ENCODE measurements around the gene TSPAN5.
"Not testable (repeated sequence)": the region's sequence is repeated elsewhere in the genome, so short reads cannot be mapped to it uniquely, and the experiment has no call there.

The TSPAN5 gene

GRCh38 chr4:98658287-98659105 lies at the start of gene TSPAN5:
TSS of gene TSPAN5 (minus strand) at chr4:98658611.
- DNase-seq = peak; percentile 59 to 69

- no peak for DNase-seq
These were observed 48.5 kb upstream of the TSPAN5 start for GRCh38 chr4:98706935-98707334.

GRCh38 chr4:98706200-98706813 lies 47.9 kb upstream of the TSPAN5 start:
- DNase-seq = peak; percentile 79 to 82

- DNase-seq = not testable (repeated sequence)
These were observed 47.2 kb upstream of the TSPAN5 start for GRCh38 chr4:98705586-98705985.

GRCh38 chr4:98700656-98701055 lies 42.2 kb upstream of the TSPAN5 start:
- DNase-seq = no peak

- DNase-seq = no peak
These were observed 35.7 kb upstream of the TSPAN5 start for GRCh38 chr4:98694076-98694475.

- no peak for DNase-seq
These were observed 34.0 kb upstream of the TSPAN5 start for GRCh38 chr4:98692411-98692810.

GRCh38 chr4:98691588-98691987 lies 33.2 kb upstream of the TSPAN5 start:
- no peak for DNase-seq

GRCh38 chr4:98689507-98690174 lies 31.2 kb upstream of the TSPAN5 start:
- no peak for DNase-seq

GRCh38 chr4:98688411-98689290 lies 30.2 kb upstream of the TSPAN5 start:
- DNase-seq = no peak

GRCh38 chr4:98687876-98688275 lies 29.5 kb upstream of the TSPAN5 start:
- DNase-seq = no peak

- no peak for DNase-seq
These were observed 28.4 kb upstream of the TSPAN5 start for GRCh38 chr4:98686847-98687246.

- no peak for DNase-seq
These were observed 27.8 kb upstream of the TSPAN5 start for GRCh38 chr4:98686043-98686707.

GRCh38 chr4:98685225-98686042 lies 27.0 kb upstream of the TSPAN5 start:
- DNase-seq = no peak

GRCh38 chr4:98682719-98683118 lies 24.3 kb upstream of the TSPAN5 start:
- no peak for DNase-seq

- no peak for DNase-seq
These were observed 22.4 kb upstream of the TSPAN5 start for GRCh38 chr4:98680806-98681205.

- no peak for DNase-seq
These were observed 21.3 kb upstream of the TSPAN5 start for GRCh38 chr4:98679738-98680137.

GRCh38 chr4:98677799-98678198 lies 19.4 kb upstream of the TSPAN5 start:
- DNase-seq = no peak

GRCh38 chr4:98674404-98675173 lies 16.2 kb upstream of the TSPAN5 start:
- DNase-seq = no peak

- no peak for DNase-seq
These were observed 15.6 kb upstream of the TSPAN5 start for GRCh38 chr4:98673978-98674377.

GRCh38 chr4:98673288-98673644 lies 14.9 kb upstream of the TSPAN5 start:
- no peak for DNase-seq

Data from Kasumi-1 (cell line).